ENCODE measurements around the gene IFNA10.
"Not testable (repeated sequence)": the region's sequence is repeated elsewhere in the genome, so short reads cannot be mapped to it uniquely, and the experiment has no call there.

IFNA10 gene

DNA sequence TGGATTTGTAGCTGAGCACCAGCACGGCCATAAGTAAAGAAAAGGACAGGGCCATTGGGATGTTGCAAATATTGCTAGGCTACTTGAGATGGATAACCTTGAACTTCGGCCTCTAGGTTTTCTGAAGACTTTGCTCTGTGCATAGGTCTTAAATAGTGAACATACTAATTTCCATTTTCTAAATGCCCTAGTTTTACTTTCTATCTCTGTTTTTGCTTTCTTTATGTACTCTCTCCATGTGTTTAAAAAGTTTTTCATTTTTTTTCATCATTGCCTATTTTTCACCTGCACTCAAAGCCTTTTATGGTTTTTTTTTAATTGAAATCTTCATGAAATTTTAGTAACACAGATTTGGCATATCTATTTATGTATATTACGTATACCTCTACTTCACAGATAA, at the start of gene IFNA10:
Gene IFNA10, minus strand, starts transcription at position 101 of the 400 bp plus-strand sequence. Its CDS starts 46 bp downstream, at position 55.
- DNase-seq, result not testable (repeated sequence)

DNA sequence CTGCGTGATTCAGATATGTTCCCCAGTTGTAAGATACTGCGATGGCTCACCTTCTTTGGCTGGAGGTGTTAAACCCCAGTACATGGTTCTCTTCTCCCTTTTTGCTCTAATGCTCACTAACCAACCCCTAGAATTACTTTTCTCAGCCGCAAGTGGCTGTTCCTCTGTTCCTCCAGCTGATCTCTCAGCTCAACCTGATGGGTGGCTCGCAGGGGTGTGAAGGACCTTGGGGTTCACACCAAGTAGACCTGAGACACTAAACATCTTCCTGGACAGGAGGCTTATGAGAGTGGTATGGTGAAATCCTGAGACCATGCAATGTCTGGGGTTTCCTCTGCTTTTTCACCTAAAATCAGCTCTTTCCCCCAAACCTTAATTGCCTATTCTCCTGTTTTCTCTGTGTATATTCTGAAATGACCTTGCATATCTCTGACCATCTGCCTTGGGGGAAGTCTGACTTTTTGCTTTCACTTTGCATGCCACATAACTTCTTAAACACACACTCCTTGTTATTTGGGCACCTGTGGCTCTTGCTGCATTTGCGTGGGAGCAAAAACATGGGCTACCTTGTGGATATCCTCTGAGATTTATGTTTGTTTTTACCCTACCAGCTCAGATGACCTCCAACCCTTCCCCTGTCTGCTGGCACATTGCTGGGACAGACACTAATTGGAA, 48.7 kb upstream of the IFNA10 start:
- no peak for DNase-seq

DNA sequence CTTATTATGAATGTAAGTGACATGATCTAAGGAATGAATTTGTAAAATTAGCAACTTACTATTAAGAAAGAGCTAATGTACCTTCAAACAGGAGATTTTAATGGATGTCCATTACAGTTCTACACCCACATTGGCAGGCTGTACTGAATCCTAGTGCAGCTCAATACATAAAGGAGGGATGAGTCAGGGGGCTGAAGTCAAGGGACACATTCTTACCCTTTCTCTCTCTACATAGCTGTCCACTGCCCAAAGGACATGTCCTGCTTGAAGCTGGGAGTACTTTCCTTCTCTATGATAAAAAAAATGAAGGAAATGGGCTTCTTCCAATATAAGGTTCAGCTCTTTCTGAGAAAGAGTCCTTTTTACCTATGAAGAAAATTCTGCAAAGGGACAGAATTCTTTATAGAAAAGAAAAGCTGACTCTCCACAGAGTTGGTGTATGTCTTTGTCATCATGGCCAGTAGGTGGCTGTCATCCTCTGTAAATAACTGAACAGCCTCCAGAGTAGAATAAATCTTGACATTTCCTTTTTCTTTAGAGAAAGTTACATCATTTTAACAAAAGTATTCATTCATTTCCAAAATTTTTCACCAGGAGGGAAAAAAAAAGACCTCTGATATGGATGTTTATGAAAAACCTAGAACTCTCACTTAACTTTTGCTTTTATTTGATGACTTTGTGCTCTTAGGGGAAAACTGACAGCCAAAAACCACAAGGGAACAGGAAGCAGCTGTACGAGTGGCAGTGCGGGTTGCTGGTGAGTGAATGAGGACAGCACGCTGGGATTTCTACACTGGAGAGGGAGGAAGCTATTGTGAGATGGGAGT, 46.0 kb upstream of the IFNA10 start:
- peak; percentile 67 to 85 for DNase-seq

DNA sequence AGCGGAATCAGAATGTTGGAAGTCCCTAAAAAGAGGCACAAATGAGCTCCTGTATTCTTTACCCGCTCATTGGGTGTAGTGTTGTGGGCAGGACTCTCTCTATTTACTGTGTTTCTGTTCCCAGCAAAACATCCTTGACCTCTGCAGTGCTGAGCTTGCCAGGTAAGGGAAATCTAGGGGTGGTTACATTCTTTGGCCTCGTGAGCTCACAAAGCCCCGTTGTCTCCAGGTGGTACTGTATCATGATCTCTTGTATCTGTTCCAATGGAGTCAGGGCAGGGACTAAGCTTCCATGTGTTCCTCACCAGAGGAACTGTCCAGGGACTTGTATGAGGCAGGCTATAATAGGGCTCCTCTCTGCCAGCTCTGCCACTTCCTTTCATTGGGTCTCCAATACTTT, 44.7 kb upstream of the IFNA10 start:
- no peak for DNase-seq

DNA sequence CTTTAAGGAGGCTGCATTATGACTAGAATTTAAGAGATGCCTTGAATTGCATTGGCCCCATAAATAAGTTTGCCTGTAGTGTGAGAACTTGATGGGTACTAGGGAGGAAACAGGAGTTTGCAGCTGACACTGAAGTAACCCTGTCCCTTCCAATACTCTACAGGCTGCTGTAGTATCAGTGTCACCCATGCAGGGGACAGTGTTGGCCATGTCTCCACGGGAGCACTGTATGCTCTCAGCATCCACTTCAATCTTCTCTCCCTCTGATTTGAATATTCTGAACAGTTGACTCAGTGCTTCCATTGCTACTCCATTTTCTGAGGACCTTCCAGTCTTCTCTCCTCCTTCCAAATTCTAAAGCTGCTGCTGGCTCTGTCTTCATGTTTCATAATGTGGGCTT, 44.2 kb upstream of the IFNA10 start:
- no peak for DNase-seq

DNA sequence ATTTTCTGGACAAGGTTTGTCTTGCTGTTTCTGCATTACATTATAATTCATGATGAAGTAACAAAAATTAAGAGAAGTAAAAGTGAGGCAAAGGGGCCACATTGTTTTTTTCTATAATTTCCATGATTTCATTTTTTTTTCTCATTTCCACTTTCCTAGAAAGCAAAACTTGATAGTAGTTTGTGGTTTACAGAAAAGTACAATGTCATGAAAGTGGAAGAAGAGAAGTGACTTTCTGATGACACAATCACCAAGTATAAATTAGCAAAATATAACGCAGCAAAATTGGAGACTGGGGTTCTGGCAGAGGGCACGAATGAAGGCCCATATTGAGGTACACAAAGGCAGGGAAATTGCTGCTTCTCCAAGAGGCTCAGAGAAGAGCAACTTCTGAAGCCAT, 37.9 kb upstream of the IFNA10 start:
- DNase-seq, result no peak

DNA sequence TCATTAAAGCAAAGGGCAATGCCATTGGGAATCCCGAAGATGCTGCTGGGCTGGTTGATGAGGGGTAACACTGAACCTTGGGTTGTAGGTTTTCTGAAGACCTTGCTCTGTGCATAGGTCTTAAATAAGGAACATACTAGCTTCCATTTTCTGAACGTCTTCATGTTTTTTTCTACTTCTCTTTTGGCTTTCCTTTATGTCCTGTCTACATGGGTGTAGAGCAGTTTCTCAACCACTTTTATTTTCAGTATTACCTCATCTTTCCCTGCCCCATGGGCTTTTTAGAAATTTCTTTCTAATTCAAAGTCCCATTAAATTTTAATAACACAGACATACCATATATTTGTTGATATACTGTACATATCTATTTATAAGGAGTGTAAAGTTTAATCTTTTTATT, 33.0 kb upstream of the IFNA10 start, which contains the start of gene IFNA14:
Gene IFNA14, minus strand, starts transcription at position 95 of the 400 bp plus-strand sequence. Its CDS starts 70 bp downstream, at position 25.
- no peak for DNase-seq

DNA sequence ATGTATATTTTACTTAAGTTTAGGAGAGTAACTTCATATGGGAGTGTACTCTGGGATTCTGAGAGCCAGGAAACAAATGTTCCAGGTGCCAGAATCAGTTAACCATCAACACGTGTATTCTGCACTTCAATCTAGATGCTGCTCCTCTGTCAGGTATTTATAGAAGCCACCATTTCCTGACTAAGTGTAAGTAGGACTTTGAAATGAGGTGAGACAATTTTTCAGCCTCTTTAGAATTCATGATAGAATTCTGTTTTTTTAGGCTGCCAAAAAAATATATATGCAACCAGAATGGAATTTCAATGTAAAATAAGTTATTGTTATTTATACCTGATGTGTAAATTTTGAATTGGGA, 29.4 kb upstream of the IFNA10 start:
- DNase-seq, result not testable (repeated sequence)

DNA sequence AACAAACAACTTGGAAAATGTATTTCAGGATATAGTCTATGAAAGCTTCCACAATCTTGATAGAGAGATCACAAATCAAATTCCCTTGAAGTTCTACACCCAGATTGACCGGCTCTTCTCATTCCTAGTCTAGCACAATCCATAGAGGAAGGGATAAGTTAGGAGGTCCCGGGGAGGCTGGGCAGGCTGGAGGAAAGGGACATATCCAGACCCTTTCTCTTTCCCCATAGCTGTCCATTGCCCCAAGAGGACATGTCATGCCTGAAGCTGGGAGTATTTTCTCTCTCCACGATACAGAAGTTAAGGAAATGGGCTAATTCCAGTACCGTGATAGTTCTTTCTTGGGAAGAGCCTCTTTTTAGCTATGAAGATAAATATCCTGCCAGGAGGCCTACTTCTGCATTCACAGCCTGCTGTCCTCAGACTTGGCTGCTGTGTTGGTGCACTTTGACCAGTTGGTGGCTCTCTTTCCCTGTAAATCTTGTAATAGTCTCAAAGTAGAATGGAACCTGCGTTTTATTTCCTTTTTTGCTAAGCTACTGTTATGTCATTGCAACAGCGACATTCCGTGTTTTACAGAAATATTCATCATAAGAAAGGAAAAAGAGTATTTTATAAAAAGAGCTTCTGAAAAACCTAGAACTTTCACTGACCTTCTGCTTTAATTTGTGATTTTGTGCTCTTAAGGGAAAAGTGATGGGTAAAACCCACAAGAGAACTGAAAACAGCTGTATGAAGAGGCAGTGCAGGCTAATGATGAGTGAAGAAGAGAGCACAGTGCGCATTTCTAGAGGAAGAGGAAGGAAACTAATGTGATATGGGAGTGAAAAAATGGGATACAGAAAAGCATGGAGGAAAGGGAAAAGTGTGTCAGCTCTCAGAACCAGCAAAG, 28.8 kb upstream of the IFNA10 start:
- peak; percentile 70 to 83 for DNase-seq

DNA sequence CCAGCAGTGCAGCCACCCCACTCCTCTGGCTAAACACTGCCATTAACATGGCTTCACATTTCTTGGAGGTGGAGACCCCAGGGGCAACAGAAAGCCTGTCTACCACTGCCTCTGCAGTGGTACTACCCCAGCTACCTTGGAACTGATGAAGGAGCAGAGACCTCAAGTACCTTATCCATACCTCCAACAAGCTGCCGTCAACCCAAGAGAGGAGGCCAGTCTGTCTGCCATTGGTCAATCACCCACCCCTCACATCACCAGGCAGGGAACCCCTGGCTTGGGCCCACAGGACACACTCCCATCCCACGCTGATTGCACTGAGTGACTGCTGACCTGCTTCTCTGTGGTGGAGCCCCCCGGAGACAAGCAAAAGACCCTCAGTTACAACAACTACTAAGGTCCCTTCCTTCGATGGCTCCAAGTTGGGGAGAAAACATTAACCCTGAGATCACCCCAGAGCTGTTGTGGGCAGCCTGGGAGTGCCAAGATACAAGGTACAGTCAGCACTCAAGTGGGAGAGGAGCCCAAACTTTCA, 27.3 kb upstream of the IFNA10 start:
- no peak for DNase-seq

DNA sequence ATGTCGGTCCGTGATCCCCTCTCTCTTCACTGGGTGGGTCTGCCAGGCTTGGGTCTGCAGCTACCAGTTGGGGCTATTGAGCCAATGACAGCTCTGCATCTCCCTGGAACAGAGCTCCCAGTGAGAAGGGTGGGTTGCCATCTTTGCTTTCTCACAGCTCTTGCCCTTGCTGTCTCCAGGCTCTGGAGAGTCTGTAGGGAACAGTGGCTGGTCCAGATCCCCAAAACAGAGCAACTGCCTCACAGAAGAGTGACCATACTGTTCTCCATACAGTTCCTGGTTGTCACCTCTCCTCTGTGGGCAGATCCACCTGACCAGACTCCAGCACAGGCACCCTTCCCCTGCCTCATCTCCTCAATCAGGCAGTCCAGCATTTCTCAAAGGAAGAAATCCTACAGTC, 26.3 kb upstream of the IFNA10 start:
- DNase-seq, result no peak

DNA sequence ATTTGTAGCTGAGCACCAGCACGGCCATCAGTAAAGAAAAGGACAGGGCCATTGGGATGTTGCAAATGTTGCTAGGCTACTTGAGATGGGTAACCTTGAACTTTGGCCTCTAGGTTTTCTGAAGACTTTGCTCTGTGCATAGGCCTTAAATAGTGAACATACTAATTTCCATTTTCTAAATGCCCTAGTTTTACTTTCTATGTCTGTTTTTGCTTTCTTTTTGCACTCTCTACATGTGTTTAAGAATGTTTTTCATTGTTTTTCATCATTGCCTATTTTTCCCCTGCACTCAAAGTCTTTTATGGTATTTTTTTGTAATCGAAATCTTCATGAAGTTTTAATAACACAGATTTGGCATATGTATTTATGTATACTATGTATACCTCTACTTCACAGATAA, 21.2 kb upstream of the IFNA10 start, which contains the start of gene IFNA17:
Gene IFNA17, minus strand, starts transcription at position 101 of the 400 bp plus-strand sequence. Its CDS starts 49 bp downstream, at position 52.
- no peak for DNase-seq

DNA sequence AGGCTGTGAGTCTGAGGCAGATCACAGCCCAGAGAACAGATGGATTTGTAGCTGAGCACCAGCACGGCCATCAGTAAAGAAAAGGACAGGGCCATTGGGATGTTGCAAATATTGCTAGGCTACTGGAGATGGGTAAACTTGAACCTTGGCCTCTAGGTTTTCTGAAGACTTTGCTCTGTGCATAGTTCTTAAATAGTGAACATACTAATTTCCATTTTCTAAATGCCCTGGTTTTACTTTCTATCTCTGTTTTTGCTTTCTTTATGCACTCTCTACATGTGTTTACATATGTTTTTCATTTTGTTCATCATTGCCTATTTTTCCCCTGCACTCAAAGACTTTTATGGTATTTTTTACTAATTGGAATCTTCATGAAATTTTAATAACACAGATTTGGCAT, 10.3 kb upstream of the IFNA10 start, which contains the start of gene IFNA16:
Gene IFNA16, minus strand, starts transcription at position 101 of the 400 bp plus-strand sequence. Its CDS starts 6 bp downstream, at position 95.
- not testable (repeated sequence) for DNase-seq

DNA sequence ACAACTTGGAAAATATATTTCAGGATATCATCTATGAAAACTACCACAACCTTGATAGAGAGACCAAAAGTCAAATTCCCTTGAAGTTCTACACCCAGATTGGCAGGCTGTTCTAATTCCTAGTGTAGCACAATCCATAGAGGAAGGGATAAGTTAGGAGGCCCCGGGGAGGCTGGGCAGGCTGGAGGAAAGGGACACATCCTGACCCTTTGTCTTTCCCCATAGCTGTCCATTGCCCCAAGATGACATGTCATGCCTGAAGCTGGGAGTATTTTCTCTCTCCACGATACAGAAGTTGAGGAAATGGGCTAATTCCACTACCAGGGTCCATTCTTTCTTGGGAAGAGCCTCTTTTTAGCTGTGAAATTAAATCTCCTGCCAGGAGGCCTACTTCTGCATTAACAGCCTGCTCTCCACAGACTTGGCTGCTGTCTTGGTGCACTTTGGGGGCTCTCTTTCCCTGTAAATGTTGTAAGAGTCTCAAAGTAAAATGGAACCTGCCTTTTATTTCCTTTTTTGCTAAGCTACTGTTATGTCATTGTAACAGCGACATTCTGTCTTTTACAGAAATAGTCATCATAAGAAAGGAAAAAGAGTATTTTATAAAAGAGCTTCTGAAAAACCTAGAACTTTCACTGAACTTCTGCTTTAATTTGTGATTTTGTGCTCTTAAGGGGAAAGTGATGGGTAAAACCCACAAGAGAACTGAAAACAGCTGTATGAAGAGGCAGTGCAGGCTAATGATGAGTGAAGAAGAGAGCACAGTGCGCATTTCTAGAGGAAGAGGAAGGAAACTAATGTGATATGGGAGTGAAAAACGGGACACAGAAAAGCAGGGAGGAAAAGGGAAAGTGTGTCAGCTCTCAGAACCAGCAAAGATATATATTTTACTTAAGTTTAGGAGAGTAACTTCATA, 6.7 kb upstream of the IFNA10 start:
- peak; percentile 17 to 19 for DNase-seq

DNA sequence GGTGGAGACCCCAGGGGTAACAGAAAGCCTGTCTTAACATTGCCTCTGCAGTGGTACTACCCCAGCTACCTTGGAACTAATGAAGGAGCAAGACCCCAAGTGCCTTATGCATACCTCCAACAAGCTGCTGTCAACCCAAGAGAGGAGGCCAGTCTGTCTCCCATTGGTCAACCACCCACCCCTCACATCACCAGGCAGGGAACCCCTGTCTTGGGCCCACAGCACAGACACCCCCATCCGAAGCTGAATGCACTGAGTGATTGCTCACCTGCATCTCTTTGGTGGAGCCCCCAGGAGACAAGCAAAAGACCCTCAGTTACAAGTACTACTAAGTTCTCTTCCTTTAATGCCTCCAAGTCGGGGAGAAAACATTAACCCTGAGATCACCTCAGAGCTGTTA, 5.2 kb upstream of the IFNA10 start:
- DNase-seq, result not testable (repeated sequence)

DNA sequence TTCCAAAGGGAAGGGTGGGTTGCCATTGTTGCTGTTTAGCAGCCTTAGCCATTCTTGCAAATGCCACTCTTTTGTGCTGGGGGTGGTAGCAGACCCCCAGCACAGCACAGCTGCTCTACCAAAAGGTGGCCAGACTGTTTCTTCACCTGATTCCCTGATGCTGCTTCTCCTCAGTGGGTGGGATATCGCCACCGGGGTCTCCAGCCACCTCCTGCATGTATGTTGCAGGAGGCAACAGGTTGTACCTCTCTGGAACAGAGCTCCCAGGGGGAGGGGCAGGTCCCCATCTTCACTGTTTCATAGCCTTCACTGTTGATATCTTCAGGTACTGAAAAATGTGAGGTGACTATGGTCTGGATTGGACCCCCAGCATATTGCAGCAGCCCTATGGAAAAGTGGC, 3.8 kb upstream of the IFNA10 start:
- DNase-seq, result not testable (repeated sequence)

DNA sequence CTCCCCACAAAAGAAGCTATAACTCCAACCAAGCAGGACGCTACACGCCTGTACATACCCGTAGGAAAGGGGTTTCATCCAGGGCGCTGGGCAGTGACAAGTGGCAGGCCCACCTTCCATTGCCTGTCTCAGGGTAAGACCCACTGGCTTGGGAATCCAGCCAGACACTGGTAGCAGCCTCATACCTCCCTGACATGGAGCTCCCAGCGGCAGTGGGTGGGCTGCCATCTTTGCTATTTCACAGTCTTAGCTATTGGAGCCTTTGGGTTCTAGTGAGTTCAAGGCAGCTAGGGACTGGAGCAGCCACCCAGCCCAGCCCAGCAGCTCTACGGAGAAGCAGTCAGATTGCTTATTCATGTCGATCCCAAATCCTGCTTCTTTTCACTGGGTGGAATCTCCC, 3.4 kb upstream of the IFNA10 start:
- DNase-seq, result no peak

DNA sequence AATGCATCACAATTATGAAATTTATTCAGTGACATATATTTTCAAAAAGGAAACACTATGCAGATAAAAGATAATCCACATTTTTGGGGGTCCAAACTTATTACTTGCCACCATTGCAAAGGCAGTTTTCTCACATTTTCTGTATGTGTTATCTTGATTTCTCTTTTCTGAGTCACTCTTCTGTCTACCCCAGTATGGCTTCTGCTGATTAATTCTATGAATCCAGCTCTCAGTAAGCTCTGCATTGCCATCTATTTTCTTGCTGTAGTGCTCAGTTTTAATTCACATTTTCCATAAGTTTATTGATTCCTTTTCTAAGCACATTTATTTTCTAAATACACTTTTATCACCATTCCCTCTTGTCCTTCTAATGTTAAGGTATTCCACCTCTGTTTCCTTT, 1.7 kb downstream of the IFNA10 start:
- DNase-seq, result no peak

DNA sequence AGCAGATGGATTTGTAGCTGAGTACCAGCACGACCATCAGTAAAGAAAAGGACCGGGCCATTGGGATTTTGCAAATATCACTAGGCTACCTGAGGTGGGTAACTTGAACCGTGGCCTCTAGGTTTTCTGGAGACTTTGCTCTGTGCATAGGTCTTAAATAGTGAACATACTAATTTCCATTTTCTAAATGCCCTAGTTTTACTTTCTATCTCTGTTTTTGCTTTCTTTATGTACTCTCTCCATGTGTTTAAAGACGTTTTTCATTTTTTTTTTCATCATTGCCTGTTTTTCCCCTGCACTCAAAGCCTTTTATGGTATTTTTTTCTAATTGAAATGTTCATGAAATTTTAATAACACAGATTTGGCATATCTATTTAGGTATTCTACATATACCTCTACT, 4.8 kb downstream of the IFNA10 start, which contains the start of gene IFNA7:
Gene IFNA7, minus strand, starts transcription at position 101 of the 400 bp plus-strand sequence. Its CDS starts 40 bp downstream, at position 61.
- not testable (repeated sequence) for DNase-seq

DNA sequence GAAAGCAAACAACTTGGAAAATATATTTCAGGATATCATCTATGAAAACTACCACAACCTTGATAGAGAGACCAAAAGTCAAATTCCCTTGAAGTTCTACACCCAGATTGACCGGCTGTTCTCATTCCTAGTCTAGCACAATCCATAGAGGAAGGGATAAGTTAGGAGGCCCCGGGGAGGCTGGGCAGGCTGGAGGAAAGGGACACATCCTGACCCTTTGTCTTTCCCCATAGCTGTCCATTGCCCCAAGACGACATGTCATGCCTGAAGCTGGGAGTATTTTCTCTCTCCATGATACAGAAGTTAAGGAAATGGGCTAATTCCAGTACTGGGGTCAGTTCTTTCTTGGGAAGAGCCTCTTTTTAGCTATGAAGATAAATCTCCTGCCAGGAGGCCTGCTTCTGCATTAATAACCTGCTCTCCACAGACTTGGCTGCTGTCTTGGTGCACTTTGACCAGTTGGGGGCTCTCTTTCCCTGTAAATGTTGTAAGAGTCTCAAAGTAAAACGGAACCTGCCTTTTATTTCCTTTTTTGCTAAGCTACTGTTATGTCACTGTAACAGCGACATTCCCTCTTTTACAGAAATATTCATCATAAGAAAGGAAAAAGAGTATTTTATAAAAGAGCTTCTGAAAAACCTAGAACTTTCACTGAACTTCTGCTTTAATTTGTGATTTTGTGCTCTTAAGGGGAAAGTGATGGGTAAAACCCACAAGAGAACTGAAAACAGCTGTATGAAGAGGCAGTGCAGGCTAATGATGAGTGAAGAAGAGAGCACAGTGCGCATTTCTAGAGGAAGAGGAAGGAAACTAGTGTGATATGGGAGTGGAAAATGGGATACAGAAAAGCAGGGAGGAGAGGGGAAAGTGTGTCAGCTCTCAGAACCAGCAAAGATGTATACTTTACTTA, 11.8 kb downstream of the IFNA10 start:
- peak; percentile 25 to 42 for DNase-seq

Data from Kasumi-1 (cell line).